AG09319 (cell line): Measurements from ENCODE around the gene CADM2.

Experiments
- DNase-seq: peaks from one replicate; pipeline ENCODE4 v3.0.0-alpha.2; 2010; ENCODE audit warnings: low read depth; ENCODE audit errors: extremely low read depth
- TF ChIP-seq, protein P1 (sequence below): IDR thresholded peaks from 2 replicates; pipeline ENCODE4 v1.5.1; 2011; ENCODE audit warnings: low read depth, mild to moderate bottlenecking, inconsistent platforms, low read length, moderate library complexity

The CADM2 gene

GRCh38 chr3:85304360-85304964 is 345.7 kb downstream of the CADM2 start:
- TF ChIP-seq, protein P1, sequence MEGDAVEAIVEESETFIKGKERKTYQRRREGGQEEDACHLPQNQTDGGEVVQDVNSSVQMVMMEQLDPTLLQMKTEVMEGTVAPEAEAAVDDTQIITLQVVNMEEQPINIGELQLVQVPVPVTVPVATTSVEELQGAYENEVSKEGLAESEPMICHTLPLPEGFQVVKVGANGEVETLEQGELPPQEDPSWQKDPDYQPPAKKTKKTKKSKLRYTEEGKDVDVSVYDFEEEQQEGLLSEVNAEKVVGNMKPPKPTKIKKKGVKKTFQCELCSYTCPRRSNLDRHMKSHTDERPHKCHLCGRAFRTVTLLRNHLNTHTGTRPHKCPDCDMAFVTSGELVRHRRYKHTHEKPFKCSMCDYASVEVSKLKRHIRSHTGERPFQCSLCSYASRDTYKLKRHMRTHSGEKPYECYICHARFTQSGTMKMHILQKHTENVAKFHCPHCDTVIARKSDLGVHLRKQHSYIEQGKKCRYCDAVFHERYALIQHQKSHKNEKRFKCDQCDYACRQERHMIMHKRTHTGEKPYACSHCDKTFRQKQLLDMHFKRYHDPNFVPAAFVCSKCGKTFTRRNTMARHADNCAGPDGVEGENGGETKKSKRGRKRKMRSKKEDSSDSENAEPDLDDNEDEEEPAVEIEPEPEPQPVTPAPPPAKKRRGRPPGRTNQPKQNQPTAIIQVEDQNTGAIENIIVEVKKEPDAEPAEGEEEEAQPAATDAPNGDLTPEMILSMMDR: no peak
- no peak for DNase-seq

GRCh38 chr3:85312331-85312730 is 353.5 kb downstream of the CADM2 start:
- TF ChIP-seq, protein P1: no peak
- no peak for DNase-seq

DNA sequence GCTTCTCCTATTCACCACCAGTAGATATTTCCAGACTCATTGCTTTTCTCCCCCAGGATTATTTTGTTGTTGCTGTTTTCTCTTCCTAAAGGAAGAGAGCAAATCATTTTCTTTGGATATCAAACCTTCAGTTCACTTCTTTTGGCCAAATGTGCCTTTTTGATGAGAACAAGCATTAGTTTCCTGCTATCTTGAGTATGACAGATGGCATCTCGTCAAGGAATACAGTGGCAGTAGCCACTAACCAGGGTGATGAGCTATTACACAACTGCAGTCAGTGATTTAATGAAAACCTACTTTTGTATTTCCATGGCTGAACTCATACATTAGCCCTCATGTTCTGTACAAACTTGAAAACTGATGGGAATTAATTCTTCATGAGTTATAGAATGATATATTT is 354.6 kb downstream of the CADM2 start:
- TF ChIP-seq, protein P1: no peak
- no peak for DNase-seq

DNA sequence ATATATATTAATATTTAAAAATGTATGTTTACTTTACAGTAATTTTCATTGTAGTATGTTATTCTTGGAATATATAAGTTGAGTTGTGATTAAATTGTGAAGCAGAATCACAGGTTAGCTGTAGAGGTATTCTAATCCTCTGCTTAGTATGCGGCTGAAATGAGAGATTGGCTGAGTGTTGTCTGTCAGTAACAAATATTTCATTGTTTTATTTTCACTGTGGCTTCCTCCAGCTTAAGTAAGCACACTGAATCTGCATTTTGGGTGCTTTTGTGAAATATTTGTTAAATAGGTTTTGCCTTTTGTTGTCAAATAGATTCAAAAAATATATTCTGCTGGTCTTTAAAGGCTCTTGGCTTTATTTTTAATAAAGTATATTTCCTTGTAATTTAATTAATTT is 357.5 kb downstream of the CADM2 start:
- no peak for DNase-seq

DNA sequence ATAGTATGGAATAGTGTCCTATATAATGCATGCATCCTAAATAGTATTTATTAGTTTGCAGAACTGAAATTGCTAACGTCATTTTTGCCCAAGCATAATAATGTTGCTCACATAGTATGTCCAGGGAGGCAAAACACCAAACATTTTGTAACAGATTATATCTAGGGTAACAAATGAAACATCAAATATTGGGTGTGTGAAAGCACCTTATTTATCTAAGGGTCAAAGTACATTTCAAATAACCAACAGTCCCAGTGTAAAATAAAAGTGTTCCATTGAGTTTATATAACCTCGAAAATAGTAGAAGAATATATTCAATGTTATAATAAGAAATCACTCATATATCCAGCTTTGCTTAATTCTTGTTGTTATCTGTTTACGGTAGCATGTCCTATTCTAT is 363.1 kb downstream of the CADM2 start:
- TF ChIP-seq, protein P1: no peak
- no peak for DNase-seq

More for the DNA sequence above, 357.5 kb downstream of the CADM2 start:
- TF ChIP-seq, protein P1: no peak

- no peak for DNase-seq
- TF ChIP-seq, protein P1: no peak
Measured at GRCh38 chr3:85330071-85330470, 371.3 kb downstream of the CADM2 start.

DNA sequence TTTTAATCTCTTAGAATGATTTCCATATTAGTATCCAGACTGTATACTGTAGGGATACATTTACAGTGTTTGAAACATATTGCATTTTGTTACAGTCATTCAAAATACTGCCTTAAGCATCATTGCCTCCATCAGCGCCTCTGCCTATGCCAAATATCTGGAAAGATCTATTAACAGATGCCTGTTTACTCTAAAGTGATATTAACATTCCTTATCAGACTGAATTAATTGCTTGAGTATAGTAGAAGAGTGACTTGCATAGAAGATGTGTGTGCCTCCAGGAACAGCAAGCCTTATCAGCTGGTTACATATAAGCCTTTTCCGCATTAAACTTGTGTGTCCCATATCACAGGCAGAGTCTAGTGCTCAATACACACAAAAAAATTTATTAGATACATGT is 379.1 kb downstream of the CADM2 start:
- TF ChIP-seq, protein P1: no peak
- no peak for DNase-seq
